ENCODE data around the gene PGBD1. TPM values are rescaled to one million over a fixed set of nuclear protein-coding genes. Genes with fewer than 3 reads are reported as not detected.

Gene PGBD1
- total and polyA plus RNA-seq, 2 of the 13 experiments (the other 11 are each of a cell fraction or from before 2014, with no cell fraction given), result 3.6 to 6.9 TPM

- TF ChIP-seq ZBTB14 (CRISPR knock-in tag; IDR thresholded peaks at IDR 0.05) (no peak), ATF1 (CRISPR knock-in tag; IDR thresholded peaks at IDR 0.05) (no peak; the same call in 1 of the 2 replicates), ZNF18 (CRISPR knock-in tag; IDR thresholded peaks at IDR 0.05; ENCODE audit: insufficient replicate concordance) (no peak), NFYB (CRISPR knock-in tag; IDR thresholded peaks at IDR 0.05) (0 out of 2 replicates have a peak, but pooled peaks have one; percentile 29), ZNF224 (CRISPR knock-in tag; IDR thresholded peaks at IDR 0.05) (no peak), ZNF382 (CRISPR knock-in tag; IDR thresholded peaks at IDR 0.05; ENCODE audit: borderline replicate concordance) (no peak), ZNF556 (CRISPR knock-in tag; IDR thresholded peaks at IDR 0.05; ENCODE audit: borderline replicate concordance) (peak; percentile 94; the same call in 1 of the 2 replicates), ARNT (IDR thresholded peaks at IDR 0.05) (no peak), PBX3 (CRISPR knock-in tag; IDR thresholded peaks at IDR 0.05; ENCODE audit: borderline replicate concordance) (no peak), EEA1 (CRISPR knock-in tag; IDR thresholded peaks at IDR 0.05; ENCODE audit: borderline replicate concordance) (no peak), ZC3H13 (CRISPR knock-in tag; IDR thresholded peaks at IDR 0.05) (peak; percentile 80; the same call in 1 of the 2 replicates), ZNF496 (CRISPR knock-in tag; IDR thresholded peaks at IDR 0.05; ENCODE audit: insufficient replicate concordance) (no peak), KAT8 (CRISPR knock-in tag; IDR thresholded peaks at IDR 0.05) (peak; percentile 96), ZNF260 (CRISPR knock-in tag; IDR thresholded peaks at IDR 0.05; ENCODE audit: borderline replicate concordance, low read depth) (no peak), LBX2 (CRISPR knock-in tag; IDR thresholded peaks at IDR 0.05; ENCODE audit: borderline replicate concordance) (0 out of 2 replicates have a peak, but pooled peaks have one; percentile 42), ZNF337 (CRISPR knock-in tag; IDR thresholded peaks at IDR 0.05; ENCODE audit: borderline replicate concordance, low read depth) (0 out of 2 replicates have a peak, but pooled peaks have one; percentile 50), RXRA (CRISPR knock-in tag; IDR thresholded peaks at IDR 0.05) (peak; percentile 78), ZNF558 (CRISPR knock-in tag; IDR thresholded peaks at IDR 0.05; ENCODE audit: borderline replicate concordance) (no peak), ZNF607 (CRISPR knock-in tag; IDR thresholded peaks at IDR 0.05; ENCODE audit: borderline replicate concordance) (peak; percentile 88), ZSCAN9 (CRISPR knock-in tag; IDR thresholded peaks at IDR 0.05; ENCODE audit: borderline replicate concordance) (peak; percentile 71), JUN (CRISPR knock-in tag; IDR thresholded peaks at IDR 0.05) (peak; percentile 43; the same call in 1 of the 2 replicates), ZNF280B (CRISPR knock-in tag; IDR thresholded peaks at IDR 0.05; ENCODE audit: borderline replicate concordance) (peak; percentile 97), ZNF816 (CRISPR knock-in tag; IDR thresholded peaks at IDR 0.05; ENCODE audit: borderline replicate concordance) (0 out of 2 replicates have a peak, but pooled peaks have one; percentile 63), RORA (CRISPR knock-in tag; IDR thresholded peaks at IDR 0.05) (no peak)
These were observed 14.2 kb upstream of the PGBD1 start, which contains the start of gene ZSCAN26 (continued) for GRCh38 chr6:28266962-28267694.

All from HepG2 (cell line).